GM19099 (cell line): Measurements from ENCODE around the gene SAMD14.

ENCODE experiments used
- POLR2A ChIP-seq: IDR thresholded peaks from 3 replicates; pipeline ENCODE4 v1.6.1; 2011; ENCODE audit warnings: low read depth; ENCODE audit not compliant: insufficient read length; ENCODE audit errors: extremely low read depth

Gene SAMD14

GRCh38 chr17:50155115-50155819 lies 25.3 kb upstream of the SAMD14 start:
- no peak for TF ChIP-seq POLR2A

GRCh38 chr17:50154604-50155003 lies 24.6 kb upstream of the SAMD14 start:
- TF ChIP-seq POLR2A = no peak

GRCh38 chr17:50153650-50154575 lies 24.0 kb upstream of the SAMD14 start:
- no peak for TF ChIP-seq POLR2A

GRCh38 chr17:50152736-50153135 lies 22.8 kb upstream of the SAMD14 start:
- TF ChIP-seq POLR2A = no peak

GRCh38 chr17:50151937-50152547 lies 22.1 kb upstream of the SAMD14 start:
- no peak for TF ChIP-seq POLR2A

GRCh38 chr17:50151041-50151936 lies 21.3 kb upstream of the SAMD14 start:
- peak; percentile 44 for TF ChIP-seq POLR2A

GRCh38 chr17:50150354-50151040 lies 20.5 kb upstream of the SAMD14 start, which contains the start of gene PPP1R9B:
Gene PPP1R9B (minus strand): TSS chr17:50150677. CDS start chr17:50150513, 164 bp downstream.
- TF ChIP-seq POLR2A = no peak

GRCh38 chr17:50149417-50150353 lies 19.7 kb upstream of the SAMD14 start:
- peak; percentile 2 for TF ChIP-seq POLR2A

- TF ChIP-seq POLR2A = peak; percentile 11
Measured at GRCh38 chr17:50149091-50149416, 19.1 kb upstream of the SAMD14 start.

GRCh38 chr17:50148226-50149090 lies 18.5 kb upstream of the SAMD14 start:
- no peak for TF ChIP-seq POLR2A

GRCh38 chr17:50147841-50148225 lies 17.9 kb upstream of the SAMD14 start:
- TF ChIP-seq POLR2A = peak; percentile 21

- TF ChIP-seq POLR2A = peak; percentile 42
Measured at GRCh38 chr17:50146927-50147665, 17.1 kb upstream of the SAMD14 start.
